NB4 (cell line): ENCODE results near the gene SPAG5.

Experiments
- DNase-seq: peaks from one replicate; pipeline ENCODE4 v3.0.0; 2010; ENCODE audit warnings: low read depth
- H3K4me3 ChIP-seq: one replicate; pipeline ENCODE4 v1.5.1; 2011; ENCODE audit warnings: mild to moderate bottlenecking, low read depth, low read length, moderate library complexity
- CTCF ChIP-seq: IDR thresholded peaks from one replicate; pipeline ENCODE4 v1.5.1; 2012; ENCODE audit warnings: low read depth, low read length
- MAX ChIP-seq: IDR thresholded peaks from 2 replicates; pipeline ENCODE4 v1.6.1; 2011; ENCODE audit warnings: low read depth, low read length
- MYC ChIP-seq: IDR thresholded peaks from 2 replicates; pipeline ENCODE4 v1.6.1; 2011; ENCODE audit warnings: low read depth, low read length
- POLR2A ChIP-seq: IDR thresholded peaks from 2 replicates; pipeline ENCODE4 v1.6.1; 2011; ENCODE audit warnings: mild to moderate bottlenecking; ENCODE audit not compliant: insufficient read length; ENCODE audit errors: extremely low read depth

Gene SPAG5

GRCh38 chr17:28575126-28575795 lies 23.6 kb downstream of the SPAG5 start:
- H3K4me3 ChIP-seq, result no peak overlapping the region
- TF ChIP-seq POLR2A, result no peak
- no peak for TF ChIP-seq MYC
- no peak for TF ChIP-seq MAX
- no peak for TF ChIP-seq CTCF
- DNase-seq, result no peak

- no peak overlapping the region for H3K4me3 ChIP-seq
Observed at GRCh38 chr17:28574526-28574925, 24.3 kb downstream of the SPAG5 start.

GRCh38 chr17:28573966-28574480 lies 24.8 kb downstream of the SPAG5 start:
- DNase-seq, result no peak
- no peak overlapping the region for H3K4me3 ChIP-seq
- no peak for TF ChIP-seq POLR2A

More at GRCh38 chr17:28574526-28574925, 24.3 kb downstream of the SPAG5 start:
- TF ChIP-seq MAX, result no peak
- no peak for TF ChIP-seq MYC
- TF ChIP-seq CTCF, result no peak
- no peak for TF ChIP-seq POLR2A
- no peak for DNase-seq

GRCh38 chr17:28573521-28573920 lies 25.3 kb downstream of the SPAG5 start:
- H3K4me3 ChIP-seq, result no peak overlapping the region
- TF ChIP-seq CTCF (no peak), MAX (no peak)
- no peak for DNase-seq

- no peak for TF ChIP-seq CTCF
- no peak overlapping the region for H3K4me3 ChIP-seq
- DNase-seq, result no peak
Observed at GRCh38 chr17:28573040-28573380, 25.8 kb downstream of the SPAG5 start.

- TF ChIP-seq POLR2A, result no peak
- peak overlapping the region; percentile 77 for H3K4me3 ChIP-seq
- no peak for DNase-seq
Observed at GRCh38 chr17:28572259-28573039, 26.4 kb downstream of the SPAG5 start.
